K562 (cell line): ENCODE measurements around the gene TMC4. TPM values are rescaled to one million over a fixed set of nuclear protein-coding genes. Genes with fewer than 3 reads are reported as not detected.
A peak's percentile ranks its signal among the peaks of the same experiment; 100 is the strongest.

ENCODE experiments used
- ATAC-seq: fragments of 200-7000 bp; cut with Tn5 transposase; 3 replicates; pipeline ENCODE4 v1.9.1; 2020; ENCODE audit warnings: moderate library complexity
- BruUV-seq: library from RNA; stranded (reverse); fragments of 400-500 nt; replicated peaks from 2 replicates; lab custom pipeline; 2021; lab: Mats Ljungman, UMichigan
- CTCF ChIA-PET: fragments of 300-600 bp; formaldehyde crosslinking; extraction: SDS; loops from one replicate; lab custom pipeline; 2021; ENCODE audit warnings: low intra/inter-chr PET ratio; lab: Yijun Ruan, JAX
- POLR2A ChIA-PET: fragments of 300-600, 350-650 bp; sonication (Branson Sonifier 250); formaldehyde crosslinking; extraction: SDS; loops from one replicate; lab custom pipeline; 2021; ENCODE audit warnings: antibody characterized with exemption, inconsistent platforms; lab: Yijun Ruan, JAX
- DNase-seq, 4 experiments: peaks; one replicate each; pipeline versions ENCODE4 v3.0.0 to v3.0.0-alpha.2; 2011 to 2018; ENCODE audit warnings: low spot score in 3 of 4, mixed read lengths in 3 of 4; ENCODE audit errors: extremely low read depth in 1 of 4
- FAIRE-seq: peaks from 2 replicates; lab custom pipeline; 2011; peaks lifted over from hg19 to GRCh38; lab: Jason Lieb, UNC
- H2AFZ ChIP-seq: 2 replicates; pipeline ENCODE4 v1.6.0; 2011; ENCODE audit warnings: low read depth, low read length, control low read depth, inconsistent platforms
- H3K27ac ChIP-seq: fragments of 200-600 bp; 3 replicates; pipeline ENCODE4 v1.8.0; 2011; ENCODE audit warnings: low read depth, mild to moderate bottlenecking, control low read depth, inconsistent platforms, low read length, moderate library complexity, mixed read lengths; ENCODE audit errors: extremely low read depth
- H3K27me3 ChIP-seq, 2 experiments: fragments of 300-600 bp in 1 of 2; 2 replicates in 1 of 2; 3 replicates in 1 of 2; pipeline versions ENCODE4 v1.6.0 to v1.8.0; 2011; ENCODE audit warnings: inconsistent platforms in 2 of 2, low read length in 2 of 2, mild to moderate bottlenecking in 1 of 2, mixed read lengths in 1 of 2, moderate library complexity in 1 of 2; ENCODE audit not compliant: control insufficient read depth in 2 of 2, insufficient read depth in 2 of 2
- H3K36me3 ChIP-seq: fragments of 300-600 bp; 3 replicates; pipeline ENCODE4 v1.8.0; 2011; ENCODE audit warnings: mild to moderate bottlenecking, low read length, inconsistent platforms; ENCODE audit not compliant: control insufficient read depth, insufficient read depth
- H3K4me1 ChIP-seq, 2 experiments: fragments of 200-600 bp in 1 of 2; replicated peaks in 1 of 2; 2 replicates in 1 of 2; 3 replicates in 1 of 2; pipeline versions ENCODE4 v1.5.1 to v1.8.0; 2011; ENCODE audit warnings: inconsistent platforms in 2 of 2, low read length in 2 of 2, mild to moderate bottlenecking in 1 of 2, mixed read lengths in 1 of 2, moderate library complexity in 1 of 2; ENCODE audit not compliant: control insufficient read depth in 2 of 2, insufficient read depth in 2 of 2
- H3K4me2 ChIP-seq: 2 replicates; pipeline ENCODE4 v1.6.1; 2011; ENCODE audit warnings: low read length, control low read depth, inconsistent platforms, mixed read lengths; ENCODE audit not compliant: insufficient read depth
- H3K4me3 ChIP-seq: fragments of 200-600 bp; sonication (generic), shearing (Covaris generic); 2 replicates; pipeline ENCODE4 v1.5.1; 2016; ENCODE audit warnings: control low read depth, inconsistent platforms
- H3K79me2 ChIP-seq: fragments of 200-600 bp; 3 replicates; pipeline ENCODE4 v1.8.0; 2011; ENCODE audit warnings: low read length, inconsistent platforms; ENCODE audit not compliant: control insufficient read depth, insufficient read depth
- H3K9ac ChIP-seq, 2 experiments: 2 replicates each; pipeline versions ENCODE4 v1.6.0 to v1.6.1; 2011; ENCODE audit warnings: low read depth in 2 of 2, low read length in 2 of 2, control low read depth in 1 of 2, inconsistent platforms in 1 of 2, mild to moderate bottlenecking in 1 of 2, mixed read lengths in 1 of 2; ENCODE audit not compliant: insufficient read depth in 1 of 2
- H3K9me1 ChIP-seq: one replicate; pipeline ENCODE4 v1.6.0; 2011; ENCODE audit warnings: inconsistent platforms, mild to moderate bottlenecking, low read length, moderate library complexity; ENCODE audit not compliant: control insufficient read depth, insufficient read depth
- H3K9me3 ChIP-seq: replicated peaks from 2 replicates; pipeline ENCODE4 v1.5.1; 2011; ENCODE audit warnings: low read depth, low read length, inconsistent platforms; ENCODE audit not compliant: control insufficient read depth, insufficient read depth
- H4K20me1 ChIP-seq: replicated peaks from 2 replicates; pipeline ENCODE4 v1.6.1; 2011; ENCODE audit warnings: low read length, inconsistent platforms, mixed read lengths; ENCODE audit not compliant: control insufficient read depth, insufficient read depth
- CEBPB ChIP-seq: fragments of 450-650 bp; IDR thresholded peaks from 2 replicates; pipeline ENCODE4 v1.6.1; 2016; ENCODE audit warnings: missing genetic modification characterization, missing compliant biosample characterization
- HNRNPH1 ChIP-seq: fragments of 200-400 bp; formaldehyde crosslinking; optimal IDR thresholded peaks from 2 replicates; pipeline ENCODE3; 2017; ENCODE audit warnings: low read depth, mild to moderate bottlenecking, low read length, moderate library complexity
- HNRNPUL1 ChIP-seq: fragments of 200-400 bp; formaldehyde crosslinking; IDR thresholded peaks from 2 replicates; pipeline ENCODE4 v1.6.1; 2017; ENCODE audit warnings: low read length
- KAT7 ChIP-seq: sonication (generic); formaldehyde crosslinking; IDR thresholded peaks from 2 replicates; pipeline ENCODE4 v1.8.0; 2022; ENCODE audit warnings: missing genetic modification reagents, mild to moderate bottlenecking, borderline replicate concordance
- POLR2A ChIP-seq: fragments of 450-650 bp; conservative IDR thresholded peaks from 2 replicates; pipeline ENCODE4 v1.6.1; 2016
- POLR2AphosphoS5 ChIP-seq: IDR thresholded peaks from 2 replicates; pipeline ENCODE4 v1.6.1; 2011; ENCODE audit warnings: mild to moderate bottlenecking, low read depth, low read length, moderate library complexity; ENCODE audit not compliant: control insufficient read depth, insufficient read depth
- WGBS: fragments of 100-300 bp; shearing (Covaris generic); methylation state at CpG from one replicate; pipeline ENCODE4 v1.1.6; 2016; ENCODE audit warnings: low coverage, mixed read lengths; ENCODE audit not compliant: insufficient coverage; ENCODE audit errors: missing lambda C conversion rate; 5-methylcytosine and 5-hydroxymethylcytosine counted together
- in situ Hi-C: fragments of 300-500 bp; cut with MboI; formaldehyde crosslinking; loops from 4 replicates; pipeline ENCODE4 v1.15.0; 2018; ENCODE audit warnings: inconsistent platforms, mixed read lengths
- intact Hi-C: fragments of 100-400 bp; cut with micrococcal nuclease; formaldehyde crosslinking; loops from 2 replicates; pipeline ENCODE4 v1.14.2; 2022
- polyA plus RNA-seq, 8 experiments: library from polyadenylated mRNA; depleted of rRNA in 4 of 8; stranded (reverse) in 5 of 8; unstranded in 3 of 8; fragments of >200 nt; fragmentation: Nextera tagmentation in 2 of 8; fragmentation: Illumina TruSeq in 1 of 8; extraction: Ambion mirVana in 2 of 8; extraction: Trizol in 1 of 8; gene quantifications; 2 replicates each; pipeline versions ENCODE4 v1.2.1 to v1.2.3, GENCODE V29; 2011 to 2014; ENCODE audit warnings: inconsistent platforms in 1 of 8, missing spikeins in 1 of 8
- total RNA-seq, 7 experiments: library from RNA; depleted of rRNA in 6 of 7; stranded (reverse); fragments of >200 nt in 6 of 7; fragmentation: Illumina TruSeq in 2 of 7; extraction: Trizol in 2 of 7; gene quantifications; 2 replicates each; pipeline versions ENCODE4 v1.2.1 to v1.2.3, GENCODE V29; 2011 to 2021; ENCODE audit warnings: low replicate concordance in 1 of 7
- TF ChIP-seq, protein P1 (sequence below), 2 experiments: fragments of 250-450 bp in 1 of 2; fragments of 450-650 bp in 1 of 2; sonication (Bioruptor Pico) in 1 of 2; IDR thresholded peaks; 2 replicates each; pipeline versions ENCODE4 v1.6.1 to v1.8.0; 2016 to 2021; ENCODE audit warnings: mild to moderate bottlenecking in 2 of 2, moderate library complexity in 2 of 2, missing compliant biosample characterization in 1 of 2, missing genetic modification characterization in 1 of 2

TMC4 gene
- total and polyA plus RNA-seq, 9 of the 15 experiments (the other 6 are each of a cell fraction or from before 2014, with no cell fraction given): 0.12 to 0.79 (median 0.36) TPM; not detected in 2

DNA sequence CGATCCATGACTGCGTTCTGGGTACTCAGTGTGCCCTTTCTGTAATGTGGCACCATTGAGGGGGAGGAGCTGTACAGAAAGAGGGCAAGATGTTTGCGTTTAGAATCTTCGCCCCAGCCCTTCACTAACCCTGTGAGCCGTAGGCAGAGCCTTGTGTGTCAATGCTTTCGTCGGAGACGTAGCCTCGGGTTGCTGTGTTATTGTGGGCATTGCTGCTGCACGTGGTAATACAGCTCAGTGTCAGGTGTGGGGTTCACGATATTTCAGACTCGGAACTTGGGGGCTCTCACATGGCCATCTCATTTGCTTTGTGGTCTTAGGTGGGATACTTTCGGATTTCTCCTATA is 33.8 kb upstream of the TMC4 start:
- peak overlapping the region; percentile 89 for H3K27ac ChIP-seq
- intact Hi-C loops: no loop called here
- no TSS peak for BruUV-seq
- no peaks in the 10 kb centered on the region for H3K9me3 ChIP-seq
- H3K79me2 ChIP-seq: peaks cover 86% of the 10 kb centered on the region
- peaks cover 23% of the 10 kb centered on the region for H3K9me1 ChIP-seq
- in situ Hi-C loops: no loop called here
- H3K36me3 ChIP-seq: peaks cover 81% of the 10 kb centered on the region
- CTCF ChIA-PET: no interaction called here
- peaks cover 89% of the 10 kb centered on the region for H4K20me1 ChIP-seq
- no peak for DNase-seq
- 50% methylated on average over 13 of the region's 13 CpGs for WGBS
- H3K27me3 ChIP-seq: no peaks in the 10 kb centered on the region
- POLR2A ChIA-PET: interaction anchor here (0.7 to 2.9 kb wide), 3 partner anchors 15 to 53 kb away, joined by 3 to 17 read pairs (median 3); partner anchors contain the start of gene MBOAT7
- no peak for FAIRE-seq
- TF ChIP-seq POLR2A: peak; percentile 35; the same call in 1 of the 2 replicates
- TF ChIP-seq HNRNPH1: no peak
- TF ChIP-seq HNRNPUL1: 0 out of 2 replicates have a peak, but pooled peaks have one; percentile 32
- TF ChIP-seq CEBPB: no peak
- TF ChIP-seq, protein P1, sequence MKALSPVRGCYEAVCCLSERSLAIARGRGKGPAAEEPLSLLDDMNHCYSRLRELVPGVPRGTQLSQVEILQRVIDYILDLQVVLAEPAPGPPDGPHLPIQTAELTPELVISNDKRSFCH (CRISPR knock-in tag; IDR thresholded peaks at IDR 0.05): no peak
- TF ChIP-seq, protein P1 (tag; IDR thresholded peaks at IDR 0.05): no peak
- peak; percentile 30; the same call in 1 of the 2 replicates for TF ChIP-seq POLR2AphosphoS5
- TF ChIP-seq KAT7 (CRISPR knock-in tag): peak; percentile 66; the same call in 1 of the 2 replicates
- peaks cover 64 to 83% of the 10 kb centered on the region in 2 experiments for H3K4me1 ChIP-seq
- H3K4me2 ChIP-seq: peak overlapping the region; percentile 89
- H3K4me3 ChIP-seq: peak overlapping the region; percentile 68; the same call in 1 of the 2 replicates
- ATAC-seq: no peak
- H3K9ac ChIP-seq: peak overlapping the region; percentile 36 to 90
- H2AFZ ChIP-seq: no peak overlapping the region
